Limb (tissue), 2 donors: ENCODE results near the gene FSTL4.

ENCODE experiments used
- DNase-seq, 2 donors: peaks; one replicate each; pipeline ENCODE4 v3.0.0-alpha.2; 2016; ENCODE audit errors: extremely low spot score in 2 of 2

Gene FSTL4

GRCh38 chr5:133247151-133247709, 365.1 kb downstream of the FSTL4 start:
- no peak for DNase-seq

- DNase-seq, result no peak
Measured at GRCh38 chr5:133246376-133247150, 365.8 kb downstream of the FSTL4 start.

- DNase-seq, result no peak
Measured at GRCh38 chr5:133246053-133246370, 366.3 kb downstream of the FSTL4 start.

- DNase-seq, result no peak
Measured at GRCh38 chr5:133245191-133246052, 366.9 kb downstream of the FSTL4 start.

- DNase-seq, result no peak
Measured at GRCh38 chr5:133244242-133244641, 368.1 kb downstream of the FSTL4 start.

- no peak for DNase-seq
Measured at GRCh38 chr5:133243196-133243595, 369.1 kb downstream of the FSTL4 start.

- DNase-seq, result no peak
Measured at GRCh38 chr5:133242221-133242835, 370.0 kb downstream of the FSTL4 start.

GRCh38 chr5:133241179-133242092, 370.9 kb downstream of the FSTL4 start:
- DNase-seq, result no peak

- no peak for DNase-seq
Measured at GRCh38 chr5:133240425-133241091, 371.8 kb downstream of the FSTL4 start.

GRCh38 chr5:133238426-133239205, 373.7 kb downstream of the FSTL4 start:
- DNase-seq, result no peak

- DNase-seq, result peak in 1 of 2 donors; percentile 14
Measured at GRCh38 chr5:133236976-133237375, 375.4 kb downstream of the FSTL4 start.

GRCh38 chr5:133236541-133236951, 375.8 kb downstream of the FSTL4 start:
- DNase-seq, result peak in 1 of 2 donors; percentile 16

GRCh38 chr5:133235696-133236426, 376.5 kb downstream of the FSTL4 start:
- DNase-seq, result peak in 1 of 2 donors; percentile 10

GRCh38 chr5:133234911-133235310, 377.4 kb downstream of the FSTL4 start:
- no peak for DNase-seq

- DNase-seq, result no peak
Measured at GRCh38 chr5:133234273-133234672, 378.1 kb downstream of the FSTL4 start.

GRCh38 chr5:133233616-133234015, 378.7 kb downstream of the FSTL4 start:
- DNase-seq, result no peak

GRCh38 chr5:133232911-133233310, 379.4 kb downstream of the FSTL4 start:
- no peak for DNase-seq

GRCh38 chr5:133232435-133232834, 379.9 kb downstream of the FSTL4 start:
- DNase-seq, result no peak

GRCh38 chr5:133232011-133232410, 380.3 kb downstream of the FSTL4 start:
- no peak for DNase-seq
